SU-DHL-6 (cell line): Measurements from ENCODE around the gene CCNF.

Source experiments
- H2AFZ ChIP-seq: fragments of 200-600 bp; sonication (generic); 2 replicates; pipeline ENCODE4 v1.6.1; 2014; ENCODE audit warnings: low read depth, mild to moderate bottlenecking, moderate library complexity, mixed read lengths, antibody characterized with exemption, low read length; ENCODE audit not compliant: severe bottlenecking
- H3F3A ChIP-seq: fragments of 200-600 bp; shearing (Covaris generic); 2 replicates; pipeline ENCODE4 v1.6.0; 2016; ENCODE audit warnings: antibody characterized with exemption, mild to moderate bottlenecking; ENCODE audit not compliant: insufficient read depth
- H3K27ac ChIP-seq: fragments of 200-600 bp; sonication (generic); 2 replicates; pipeline ENCODE4 v1.5.1; 2016; ENCODE audit warnings: low read depth, mild to moderate bottlenecking, low read length, moderate library complexity, mixed read lengths
- H3K27me3 ChIP-seq: fragments of 200-600 bp; sonication (generic), shearing (Covaris generic); 2 replicates; pipeline ENCODE4 v1.6.0; 2014; ENCODE audit warnings: mild to moderate bottlenecking, low read length
- H3K36me3 ChIP-seq: fragments of 200-600 bp; sonication (generic); 2 replicates; pipeline ENCODE4 v1.6.1; 2014; ENCODE audit warnings: mild to moderate bottlenecking, low read length, mixed read lengths
- H3K4me2 ChIP-seq: fragments of 300-600, 200-600 bp; shearing (Covaris generic), sonication (generic); 2 replicates; pipeline ENCODE4 v1.6.0; 2014; ENCODE audit warnings: low read length, low read depth, mild to moderate bottlenecking; ENCODE audit not compliant: poor library complexity, severe bottlenecking
- H3K4me3 ChIP-seq: fragments of 200-600 bp; sonication (generic); 2 replicates; pipeline ENCODE4 v1.5.1; 2014; ENCODE audit warnings: antibody characterized with exemption, low read length, mild to moderate bottlenecking, mixed read lengths; ENCODE audit not compliant: insufficient read depth, poor library complexity, severe bottlenecking
- H3K79me2 ChIP-seq: fragments of 200-600 bp; sonication (generic); 2 replicates; pipeline ENCODE4 v1.6.1; 2014; ENCODE audit warnings: mild to moderate bottlenecking, low read length, moderate library complexity; ENCODE audit not compliant: insufficient read depth
- H3K9ac ChIP-seq: fragments of 200-600 bp; sonication (generic); 2 replicates; pipeline ENCODE4 v1.7.0; 2014; ENCODE audit warnings: mild to moderate bottlenecking, low read length
- H3K9me2 ChIP-seq: fragments of 200-600 bp; sonication (generic); replicated peaks from 2 replicates; pipeline ENCODE4 v1.6.1; 2014; ENCODE audit warnings: low read length; ENCODE audit not compliant: insufficient read depth
- H3K9me3 ChIP-seq: fragments of 200-600 bp; sonication (generic); 2 replicates; pipeline ENCODE4 v1.6.1; 2014; ENCODE audit warnings: low read length, mixed read lengths; ENCODE audit not compliant: insufficient read depth
- H4K20me1 ChIP-seq: fragments of 200-600 bp; sonication (generic); 2 replicates; pipeline ENCODE4 v1.6.1; 2014; ENCODE audit warnings: low read depth, mild to moderate bottlenecking, antibody characterized with exemption, low read length, moderate library complexity, mixed read lengths
- CTCF ChIP-seq: fragments of 200-600 bp; sonication (generic); IDR thresholded peaks from one replicate; pipeline ENCODE4 v1.5.1; 2017; ENCODE audit warnings: antibody characterized with exemption, mild to moderate bottlenecking, low read length, moderate library complexity; ENCODE audit not compliant: insufficient read depth, poor library complexity, severe bottlenecking
- EZH2phosphoT487 ChIP-seq: fragments of 200-600 bp; sonication (generic), shearing (Covaris generic); conservative IDR thresholded peaks from 2 replicates; pipeline ENCODE4 v1.6.1; 2018; ENCODE audit warnings: mild to moderate bottlenecking, antibody characterized with exemption, low read length, moderate library complexity, mixed read lengths

The CCNF gene

GRCh38 chr16:2459647-2460390 is 30.6 kb downstream of the CCNF start, which contains the start of gene TEDC2:
TSS of gene TEDC2 (plus strand) at chr16:2460109. CDS start at chr16:2460145, 36 bp downstream.
- Histone ChIP-seq H3K4me3 (peak within 1 kb of the TSS; percentile 63), H3K36me3 (peaks cover 3% of the 10 kb centered on the region; the same call in 1 of the 2 replicates), H3K9ac (peak within 1 kb of the TSS; percentile 76), H4K20me1 (no peaks in the 10 kb centered on the region), H3K9me2 (no peaks in the 10 kb centered on the region), H3K79me2 (peaks cover 14% of the 10 kb centered on the region; the same call in 1 of the 2 replicates), H3K27me3 (no peaks in the 10 kb centered on the region), H3K4me2 (peak within 1 kb of the TSS; percentile 65), H3F3A (peaks cover 23% of the 10 kb centered on the region), H2AFZ (peak within 1 kb of the TSS; percentile 17), H3K27ac (peak within 1 kb of the TSS; percentile 67), H3K9me3 (no peaks in the 10 kb centered on the region)
- TF ChIP-seq EZH2phosphoT487 (no peak), CTCF (no peak)

GRCh38 chr16:2460391-2460713 is 31.1 kb downstream of the CCNF start:
- no peak for TF ChIP-seq EZH2phosphoT487
- TF ChIP-seq CTCF: no peak
- Histone ChIP-seq H3K9me2 (no peaks in the 10 kb centered on the region), H3K4me3 (peak overlapping the region; percentile 63), H3K4me2 (peak overlapping the region; percentile 65), H3F3A (peaks cover 26% of the 10 kb centered on the region), H3K9me3 (no peaks in the 10 kb centered on the region), H3K27ac (no peak overlapping the region), H3K79me2 (peaks cover 14% of the 10 kb centered on the region; the same call in 1 of the 2 replicates), H2AFZ (no peak overlapping the region), H3K9ac (peak overlapping the region; percentile 76), H3K27me3 (no peaks in the 10 kb centered on the region), H4K20me1 (no peaks in the 10 kb centered on the region), H3K36me3 (no peaks in the 10 kb centered on the region)

- H3K9me3 ChIP-seq: no peaks in the 10 kb centered on the region
- H3K9me2 ChIP-seq: no peaks in the 10 kb centered on the region
- H3K36me3 ChIP-seq: no peaks in the 10 kb centered on the region
- H2AFZ ChIP-seq: no peak overlapping the region
- H3K27ac ChIP-seq: no peak overlapping the region
- H3K9ac ChIP-seq: peak overlapping the region; percentile 76
- H3K27me3 ChIP-seq: no peaks in the 10 kb centered on the region
- H4K20me1 ChIP-seq: no peaks in the 10 kb centered on the region
- H3F3A ChIP-seq: peaks cover 27% of the 10 kb centered on the region
- peak overlapping the region; percentile 63 for H3K4me3 ChIP-seq
- no peak for TF ChIP-seq CTCF
- no peak for TF ChIP-seq EZH2phosphoT487
- H3K4me2 ChIP-seq: peak overlapping the region; percentile 65
- peaks cover 14% of the 10 kb centered on the region; the same call in 1 of the 2 replicates for H3K79me2 ChIP-seq
These were observed 31.7 kb downstream of the CCNF start for GRCh38 chr16:2460916-2461315.
